ENCODE data around the gene RSAD2.

The RSAD2 gene

DNA sequence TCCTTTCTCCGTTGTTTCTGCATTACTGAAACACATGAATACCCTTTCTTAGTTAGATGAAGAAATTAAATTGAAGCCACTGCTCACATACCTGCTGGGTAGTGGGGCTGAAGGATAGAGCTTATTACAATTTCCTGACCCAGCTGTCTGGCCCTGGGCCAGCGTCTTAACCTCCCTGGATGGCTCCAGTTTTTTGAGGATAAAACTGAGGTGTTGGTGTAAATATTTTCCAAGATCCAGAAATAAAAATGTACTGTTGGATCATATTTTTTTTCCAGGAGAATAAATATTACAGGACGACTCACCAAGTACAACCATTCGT is 43.1 kb downstream of the RSAD2 start:
- peak in 2 of 42 donors; percentile 26 to 42 for DNase-seq
- intact Hi-C loops (cut with DNase I), result no loop called here

DNA sequence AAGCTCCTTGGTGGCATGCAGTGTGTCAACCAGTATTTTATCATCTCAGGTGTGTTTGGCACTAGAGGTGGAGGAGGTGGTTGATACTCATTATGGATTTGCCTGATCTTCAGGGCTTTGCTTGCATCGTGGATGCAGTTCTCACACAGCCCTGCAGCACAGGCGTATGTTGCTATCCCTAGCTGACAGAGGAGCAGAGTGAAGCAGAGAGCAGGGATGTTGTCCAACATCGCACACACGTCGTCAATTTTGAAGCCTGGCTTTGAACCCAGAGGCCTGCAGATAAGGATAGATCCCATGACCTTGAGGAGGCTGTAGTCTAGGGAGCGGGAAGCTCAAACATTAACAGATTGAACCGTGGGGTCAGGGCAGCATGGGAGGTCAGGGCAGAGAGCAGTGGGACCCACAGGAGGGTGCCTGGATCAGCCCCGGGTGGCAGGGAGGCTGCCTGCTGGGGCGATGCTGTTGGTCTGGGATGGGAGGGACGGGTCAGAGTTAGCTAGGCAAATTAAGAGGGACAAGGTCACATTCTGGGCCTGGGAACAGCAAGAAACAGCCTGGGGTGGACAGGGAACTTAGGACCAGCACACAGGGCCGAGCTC is 43.8 kb downstream of the RSAD2 start:
- intact Hi-C loops (cut with DNase I), result no loop called here
- peak in 4 of 42 donors; percentile 27 to 47 (median 30) for DNase-seq

DNA sequence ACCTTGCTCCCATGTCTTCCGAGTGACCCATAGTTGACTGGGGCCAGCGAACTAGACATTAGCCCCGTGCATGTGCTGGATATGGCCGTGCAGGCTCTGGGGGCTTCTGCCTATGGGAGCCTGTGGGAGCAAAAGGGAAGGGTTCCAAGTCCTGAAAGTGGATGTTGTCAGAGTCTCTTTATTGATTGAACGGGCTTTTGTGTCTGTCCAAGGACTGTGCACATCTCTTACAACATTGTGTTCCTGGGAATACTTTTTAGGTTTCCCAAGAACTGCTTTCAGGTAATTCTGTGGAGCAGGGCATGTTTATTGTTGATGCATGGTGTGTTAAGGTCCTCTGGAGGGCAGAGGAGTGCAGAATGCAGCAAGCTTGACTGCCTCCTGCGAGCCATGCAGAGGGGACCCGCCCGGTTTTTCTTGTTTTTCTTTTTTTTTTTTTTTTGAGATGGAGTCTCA is 44.7 kb downstream of the RSAD2 start:
- DNase-seq, result peak in 3 of 42 donors; percentile 23 to 41 (median 27)
- intact Hi-C loops (cut with DNase I), result no loop called here

DNA sequence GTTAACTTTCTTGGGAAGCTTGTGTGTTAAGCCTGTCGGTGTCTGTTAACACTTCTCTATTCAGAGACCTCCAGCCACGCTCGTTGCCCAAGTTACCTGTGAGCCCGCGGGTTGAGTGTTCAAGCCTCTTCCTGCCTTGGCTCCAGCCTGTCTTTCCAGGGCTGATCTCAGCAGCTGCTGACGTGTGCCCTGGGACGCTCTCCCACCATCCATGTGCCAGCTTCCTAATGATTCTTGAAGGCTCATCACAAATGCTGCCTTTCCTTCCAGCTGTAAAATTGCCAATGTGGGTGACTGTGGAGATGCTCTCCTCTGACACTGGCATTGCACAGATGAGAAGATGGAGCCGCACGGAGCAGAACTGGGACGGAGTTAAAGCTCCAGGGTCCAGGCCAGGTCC is 45.7 kb downstream of the RSAD2 start:
- peak in 23 of 42 donors; percentile 43 to 83 (median 65) for DNase-seq
- intact Hi-C loops (cut with DNase I), result no loop called here

DNA sequence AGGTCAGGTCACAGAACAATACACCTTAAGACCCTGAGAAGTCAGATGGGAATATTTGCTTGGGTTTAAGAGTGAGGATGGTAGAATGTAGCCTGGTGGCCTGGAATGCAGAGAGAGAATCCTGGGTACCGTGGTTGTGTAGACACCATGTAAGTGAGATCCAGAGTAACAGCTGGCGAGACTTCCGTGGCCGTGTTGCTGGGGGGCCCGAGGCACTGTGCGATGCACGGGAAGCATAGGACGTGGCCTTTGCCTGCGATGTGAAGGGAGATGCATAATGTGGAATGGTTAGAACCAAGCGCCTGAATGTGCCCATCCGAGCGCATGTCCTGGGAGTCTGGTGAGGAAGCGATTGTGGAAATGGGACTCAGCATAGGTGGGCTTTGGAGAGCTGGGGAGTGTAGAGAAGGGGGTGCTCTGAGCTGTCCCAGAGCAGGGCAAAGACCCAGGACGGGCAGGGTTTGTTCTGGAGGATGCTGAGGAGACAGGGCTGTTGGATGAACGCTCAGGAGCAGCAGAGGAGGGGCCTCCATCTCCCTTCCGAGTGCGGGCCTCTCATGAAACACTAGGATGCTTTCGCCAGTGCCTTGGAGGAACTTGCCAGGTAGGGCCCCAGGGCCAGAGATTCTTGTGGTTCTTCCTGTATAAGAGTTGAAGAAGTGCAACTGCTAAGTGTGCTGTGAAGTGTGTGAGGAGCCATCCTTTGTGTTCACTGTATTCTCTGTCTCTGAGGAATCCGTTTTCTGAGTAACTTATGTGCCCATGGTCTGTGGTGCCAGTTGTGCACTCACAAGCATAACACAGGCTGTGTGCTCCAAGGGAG is 46.7 kb downstream of the RSAD2 start:
- intact Hi-C loops (cut with DNase I), result no loop called here
- DNase-seq, result peak in 3 of 42 donors; percentile 25 to 47 (median 35)

DNA sequence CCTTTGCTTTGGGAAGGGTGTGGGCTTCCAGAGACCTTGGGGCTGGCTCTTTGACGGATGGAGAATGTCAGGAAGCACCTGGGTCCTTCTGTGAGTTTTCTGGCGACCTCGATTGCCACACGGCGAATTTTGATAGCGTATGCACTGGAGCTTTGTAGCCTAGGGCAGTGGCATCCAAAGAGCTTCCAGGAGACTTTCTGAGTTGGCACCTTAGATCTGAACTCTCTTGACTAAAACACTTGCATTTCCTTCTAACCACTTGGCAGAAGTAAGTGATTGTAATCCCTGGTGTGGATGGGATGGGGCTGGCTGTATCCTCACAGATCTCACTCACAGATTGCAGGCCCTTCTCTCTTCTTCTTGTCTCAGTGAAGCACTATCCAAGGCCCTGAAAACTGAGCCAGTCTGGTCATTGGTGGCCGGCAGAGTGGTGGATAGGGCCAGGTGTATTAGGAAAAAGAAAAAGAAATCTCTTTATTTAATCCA is 47.4 kb downstream of the RSAD2 start:
- intact Hi-C loops (cut with DNase I), result no loop called here
- peak in 3 of 42 donors; percentile 24 to 38 (median 34) for DNase-seq

DNA sequence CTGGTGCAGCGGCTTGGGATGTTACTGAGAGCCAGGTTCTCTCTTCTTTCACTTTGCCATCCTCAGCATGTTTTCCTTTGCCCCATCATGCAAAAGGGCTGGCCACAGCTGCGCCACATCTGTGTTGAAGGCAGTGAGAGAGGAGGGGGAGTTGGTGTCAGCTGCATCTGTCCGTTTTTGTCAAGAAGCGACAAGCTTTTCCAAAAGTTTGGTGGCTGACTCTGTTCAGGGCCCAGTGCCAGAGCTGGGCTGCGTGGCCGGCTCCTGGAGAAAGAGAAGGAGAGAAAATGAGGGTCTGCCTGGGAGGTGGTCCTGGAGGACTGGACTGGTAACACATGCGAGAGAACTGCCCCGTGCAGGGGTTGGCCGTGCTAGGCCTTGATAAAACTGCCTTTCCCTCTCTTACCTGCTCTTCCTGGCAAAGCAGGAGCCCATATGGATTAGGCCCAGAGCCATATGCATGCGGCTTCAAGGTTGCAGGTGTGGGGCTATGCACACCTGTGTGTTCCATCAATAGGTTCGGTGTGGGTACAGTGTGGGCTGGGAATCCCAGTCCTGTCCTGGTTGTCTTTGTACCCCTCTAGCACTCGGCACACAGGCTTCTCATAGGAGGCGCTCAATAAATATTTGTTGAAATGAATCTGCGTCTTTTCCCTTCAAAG is 48.6 kb downstream of the RSAD2 start:
- intact Hi-C loops (cut with DNase I), result no loop called here
- peak in 5 of 42 donors; percentile 40 to 58 (median 51) for DNase-seq

DNA sequence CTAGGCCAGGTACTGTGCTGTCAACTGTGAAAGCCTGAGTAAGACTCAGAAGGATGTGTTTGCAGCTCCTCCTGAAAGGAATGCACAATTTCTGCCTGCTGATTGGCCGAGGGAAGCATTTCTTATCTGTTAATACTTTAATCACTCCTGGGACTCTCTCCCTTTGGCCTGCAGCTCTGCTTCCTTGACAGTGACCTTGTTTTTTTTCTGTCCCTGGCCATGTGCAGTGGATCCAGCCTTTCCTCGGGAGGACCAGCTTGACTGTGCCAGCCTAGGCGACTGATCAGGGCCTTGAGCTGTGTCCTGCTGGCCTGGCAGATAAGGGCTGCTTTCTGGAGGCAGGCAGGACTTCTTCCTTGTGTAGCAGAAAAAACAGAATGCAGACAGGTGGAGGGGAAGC is 49.6 kb downstream of the RSAD2 start:
- intact Hi-C loops (cut with DNase I), result no loop called here
- peak in 4 of 42 donors; percentile 42 to 58 (median 52) for DNase-seq

DNA sequence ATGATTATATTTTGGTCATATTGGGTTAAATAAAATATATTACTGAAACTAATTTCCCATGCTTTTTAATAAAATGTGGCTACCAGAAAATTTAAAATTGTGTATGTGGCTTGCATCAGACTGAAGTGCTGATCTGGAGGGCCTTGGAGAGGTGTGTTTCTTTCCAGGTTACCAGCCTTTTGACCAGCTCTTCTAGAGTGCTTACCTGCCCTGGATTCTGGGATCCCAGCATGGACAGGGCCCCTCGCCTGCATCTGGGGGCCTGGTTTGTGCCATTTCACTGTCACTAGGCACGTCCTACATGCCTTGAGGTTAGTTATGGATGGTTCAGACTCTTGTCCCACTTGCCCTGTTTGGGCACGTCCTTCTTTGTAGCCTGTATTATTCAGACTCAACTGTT is 50.2 kb downstream of the RSAD2 start:
- peak in 1 of 42 donors; percentile 33 for DNase-seq
- intact Hi-C loops (cut with DNase I), result no loop called here

DNA sequence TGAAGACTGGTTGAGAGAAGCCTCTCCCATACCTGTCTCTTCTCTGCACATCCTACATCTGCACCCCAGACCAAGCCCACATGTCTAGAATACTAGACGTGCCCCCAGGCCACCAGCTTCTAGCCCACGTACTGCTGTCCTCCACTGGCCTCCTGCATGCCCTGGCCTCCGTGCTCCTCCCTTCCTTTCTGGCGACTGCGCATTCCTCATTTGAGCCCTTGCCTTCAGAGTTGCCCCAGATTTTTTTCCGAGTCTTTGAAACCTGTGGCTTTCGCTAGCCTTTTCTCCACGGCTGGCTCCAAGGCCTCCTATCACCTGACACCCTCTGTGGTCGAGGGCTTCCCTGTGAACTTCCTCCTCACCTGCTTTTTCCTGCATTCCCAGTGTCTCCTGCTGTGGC is 50.9 kb downstream of the RSAD2 start:
- DNase-seq, result peak in 4 of 42 donors; percentile 12 to 40 (median 31)
- intact Hi-C loops (cut with DNase I), result no loop called here

DNA sequence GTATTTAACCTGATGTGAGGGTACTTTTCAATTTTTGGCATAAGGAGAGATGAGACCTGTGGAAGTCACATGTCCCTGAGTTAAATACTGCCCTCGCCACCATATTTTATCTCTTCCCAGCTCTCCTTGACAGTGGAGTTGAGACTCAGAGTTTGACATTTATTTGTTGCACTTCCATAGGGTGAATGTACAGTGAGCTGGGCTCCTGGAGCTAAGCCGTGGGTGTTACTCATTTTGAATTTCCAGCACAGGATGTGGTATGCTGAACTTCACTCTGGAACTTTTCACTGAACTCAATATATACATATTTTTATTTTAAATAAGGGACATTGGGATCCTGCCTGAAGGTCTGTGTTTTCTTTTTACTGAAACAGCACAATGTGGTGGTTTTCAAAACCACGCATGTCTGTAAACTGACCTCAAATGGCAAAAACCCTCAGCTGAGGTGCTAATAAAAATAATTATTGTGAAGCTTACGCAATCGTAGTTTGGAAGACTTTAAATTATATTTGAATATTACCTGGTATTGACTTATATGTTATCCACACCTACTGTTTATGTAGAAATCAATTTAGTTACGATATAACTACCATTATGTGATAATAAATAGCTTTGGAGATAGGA is 51.7 kb downstream of the RSAD2 start:
- DNase-seq, result peak in 2 of 42 donors; percentile 9 to 26
- intact Hi-C loops (cut with DNase I), result no loop called here

DNA sequence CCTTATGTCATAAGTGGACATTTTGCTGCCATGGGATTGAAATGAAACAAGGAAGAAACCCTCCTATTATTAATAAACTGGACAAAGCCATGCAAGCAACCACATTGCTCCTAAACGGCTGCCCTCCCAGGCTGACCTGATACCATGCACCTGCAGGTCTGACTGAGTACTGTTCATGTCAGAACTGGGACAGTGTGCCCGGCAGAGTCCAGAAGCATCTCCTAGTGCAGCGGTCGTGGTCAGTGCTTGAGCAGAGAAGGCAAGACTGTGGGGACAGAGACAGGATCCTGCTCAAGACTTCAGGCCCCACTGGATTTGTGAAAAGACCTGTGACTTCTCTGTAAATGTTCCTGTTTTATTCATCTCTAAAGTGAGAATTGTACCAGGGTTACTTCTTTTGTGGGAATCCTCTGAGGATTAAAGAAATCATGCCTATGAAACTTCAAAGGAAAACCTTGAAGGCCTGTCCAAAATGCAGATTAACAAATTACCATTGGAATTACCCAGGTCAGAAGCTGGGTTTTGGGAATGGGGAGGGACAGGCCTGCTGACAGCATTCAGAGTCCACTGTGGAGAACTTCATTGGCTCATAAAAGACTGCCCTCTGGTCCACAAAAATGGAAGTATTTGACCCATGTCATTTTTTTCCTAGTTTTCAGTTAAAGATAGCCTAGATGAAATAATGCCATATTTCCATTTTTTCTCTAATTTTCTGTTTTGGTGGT is 53.5 kb downstream of the RSAD2 start:
- intact Hi-C loops (cut with DNase I), result no loop called here
- peak in 5 of 42 donors; percentile 20 to 47 (median 41) for DNase-seq

DNA sequence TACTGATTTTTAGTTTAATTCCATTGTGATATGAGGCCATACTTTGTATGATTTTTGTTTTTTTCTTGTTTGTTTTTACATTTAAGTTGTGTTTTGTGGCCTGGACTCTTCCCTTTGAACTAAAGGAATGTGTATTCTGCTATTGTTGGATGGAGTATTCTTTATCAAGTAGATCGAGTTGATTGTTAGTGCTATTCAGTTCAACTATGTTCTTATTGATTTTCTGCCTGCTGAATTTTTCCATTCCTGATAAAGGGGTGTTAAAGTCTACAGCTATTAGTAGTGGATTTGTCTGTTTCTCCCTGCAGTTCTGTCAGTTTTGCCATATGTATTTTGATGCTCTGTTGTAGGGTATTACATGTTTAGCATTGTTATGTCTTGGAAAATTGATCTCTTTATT is 54.2 kb downstream of the RSAD2 start:
- DNase-seq, result no peak
- intact Hi-C loops (cut with DNase I), result no loop called here

DNA sequence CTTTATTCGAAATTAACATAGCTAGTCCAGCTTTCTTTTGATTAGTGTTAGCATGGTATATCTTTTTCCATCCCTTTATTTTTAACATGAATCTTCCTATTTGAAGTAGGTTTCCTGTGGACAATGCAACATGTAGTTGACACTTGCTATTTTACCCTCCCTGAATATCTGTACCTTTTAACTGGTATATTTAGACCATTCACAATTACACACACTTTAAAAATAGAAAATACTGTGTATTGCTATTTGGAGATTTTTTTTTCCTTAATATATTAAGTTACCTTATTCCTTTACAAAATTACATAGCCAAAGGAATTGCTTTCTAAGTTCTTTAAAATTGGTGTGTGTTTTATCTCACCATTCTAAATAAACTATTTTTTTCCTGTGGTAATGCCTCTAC is 54.6 kb downstream of the RSAD2 start:
- DNase-seq, result no peak
- intact Hi-C loops (cut with DNase I), result no loop called here

DNA sequence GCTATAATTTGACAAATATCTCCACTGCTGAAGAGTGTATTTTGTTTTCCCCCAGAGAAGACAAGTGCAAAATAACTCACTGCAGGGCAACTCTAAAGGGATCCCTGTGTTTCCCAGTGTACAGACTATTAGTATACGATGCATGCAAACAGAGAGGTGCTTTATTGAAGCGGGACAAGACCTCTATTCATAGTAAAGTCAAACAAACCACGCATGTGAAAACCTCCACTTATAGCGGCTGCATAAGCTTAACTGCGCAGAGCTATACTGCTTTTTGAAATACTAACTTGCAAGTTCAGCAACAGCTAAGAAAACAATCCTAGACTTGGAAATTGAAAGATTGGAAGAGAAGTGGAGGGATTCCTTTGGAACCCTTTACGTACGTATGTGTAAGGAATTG is 55.3 kb downstream of the RSAD2 start:
- intact Hi-C loops (cut with DNase I), result no loop called here
- DNase-seq, result peak in 2 of 42 donors; percentile 36 to 56

DNA sequence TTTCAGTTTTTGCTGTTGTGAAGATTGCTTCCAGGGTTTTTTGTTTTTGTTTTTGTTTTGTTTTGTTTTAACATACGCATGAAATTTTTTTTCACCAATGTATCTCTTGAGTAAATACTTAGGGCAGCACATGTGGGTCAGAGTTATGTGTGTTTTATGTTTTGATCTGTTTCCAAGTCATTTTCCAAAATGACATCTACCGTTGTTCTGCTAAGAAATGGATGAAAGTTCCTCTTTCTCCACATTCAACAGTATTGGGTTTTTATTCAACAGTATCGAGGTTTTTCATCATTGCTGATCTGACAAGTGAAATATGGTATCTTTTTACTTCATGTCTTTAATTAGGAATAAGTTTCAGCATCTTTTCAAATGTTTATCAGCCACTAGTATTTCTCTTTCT is 56.3 kb downstream of the RSAD2 start:
- no peak for DNase-seq
- intact Hi-C loops (cut with DNase I), result no loop called here

DNA sequence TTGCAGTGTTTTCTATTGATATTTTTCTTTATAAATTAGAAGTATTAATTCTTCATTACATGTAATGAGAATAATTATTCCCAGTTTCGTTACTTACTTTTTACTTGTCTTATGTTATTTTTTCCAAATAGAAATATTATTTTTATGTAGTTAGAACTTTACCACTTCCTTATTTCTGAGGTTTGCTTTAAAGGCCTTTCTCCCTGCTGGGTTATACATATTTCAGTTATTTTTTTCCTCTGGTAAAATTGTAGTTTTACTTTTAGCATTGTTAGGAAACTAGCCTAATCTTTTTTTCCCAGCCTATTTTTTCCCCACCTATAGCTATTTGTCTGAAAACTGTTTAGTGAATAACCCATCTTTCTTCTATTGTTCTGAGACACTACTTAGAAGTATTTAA is 56.8 kb downstream of the RSAD2 start:
- DNase-seq, result no peak
- intact Hi-C loops (cut with DNase I), result no loop called here

DNA sequence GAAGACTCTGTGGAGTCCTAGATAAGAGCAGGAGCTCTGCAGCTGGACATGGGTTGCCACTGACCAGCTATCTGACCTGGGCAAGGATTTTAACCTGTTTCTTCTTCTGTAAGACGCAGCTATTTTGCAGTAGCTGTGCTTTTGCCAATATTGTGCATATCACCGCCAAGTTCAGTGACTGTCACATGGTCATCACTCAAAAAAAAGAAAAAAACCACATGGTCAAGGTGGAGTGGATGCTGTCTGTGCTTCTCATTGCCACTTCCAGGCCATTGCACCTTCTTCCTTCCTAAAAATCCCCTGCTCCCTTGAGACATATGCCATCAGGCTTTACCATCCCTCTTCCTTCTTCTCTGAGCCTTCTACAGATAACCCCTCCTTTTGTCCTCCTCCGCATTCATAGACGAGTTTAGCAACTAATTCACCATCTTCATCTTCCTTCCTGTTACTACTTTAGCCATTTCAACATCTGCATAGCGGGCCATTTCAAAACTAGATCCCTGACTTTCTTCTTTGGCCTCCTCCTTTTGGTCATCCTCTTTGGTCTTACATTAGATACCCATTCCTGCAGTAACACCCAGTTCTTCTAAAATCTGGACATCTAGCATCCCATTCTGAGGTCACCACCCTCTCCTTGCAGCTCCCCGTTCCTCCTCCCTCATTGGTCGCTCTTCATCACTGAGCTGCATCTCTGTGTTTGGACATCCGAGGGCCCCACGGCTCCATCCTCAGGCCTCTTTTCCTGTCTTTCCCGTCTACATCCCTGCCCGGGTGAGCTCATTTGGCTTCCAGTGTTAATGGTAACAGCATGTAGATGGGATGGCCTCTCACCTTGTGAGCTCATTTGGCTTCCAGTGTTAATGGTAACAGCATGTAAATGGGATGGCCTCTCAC is 57.4 kb downstream of the RSAD2 start:
- intact Hi-C loops (cut with DNase I), result no loop called here
- peak in 23 of 42 donors; percentile 49 to 86 (median 68) for DNase-seq
